MM.1S (cell line): ENCODE results near the gene GAB3.

Experiments used
- DNase-seq: peaks from one replicate; pipeline ENCODE4 v3.0.0-alpha.2; 2015
- H2AFZ ChIP-seq: fragments of 300-600 bp; sonication (generic); 2 replicates; pipeline ENCODE4 v1.6.0; 2016; ENCODE audit warnings: antibody characterized with exemption, low read length
- H3F3A ChIP-seq: fragments of 300-600 bp; sonication (generic); 2 replicates; pipeline ENCODE4 v1.6.1; 2016; ENCODE audit warnings: mild to moderate bottlenecking, antibody characterized with exemption, low read length, moderate library complexity, mixed read lengths; ENCODE audit not compliant: insufficient read depth
- H3K27ac ChIP-seq: fragments of 300-600 bp; sonication (generic); 2 replicates; pipeline ENCODE4 v1.5.1; 2016; ENCODE audit warnings: mild to moderate bottlenecking, low read length
- H3K27me3 ChIP-seq: fragments of 300-600 bp; sonication (generic); replicated peaks from 2 replicates; pipeline ENCODE4 v1.6.0; 2016; ENCODE audit warnings: low read length; ENCODE audit not compliant: insufficient read depth
- H3K36me3 ChIP-seq: fragments of 300-600 bp; sonication (generic); replicated peaks from 2 replicates; pipeline ENCODE4 v1.6.1; 2016; ENCODE audit warnings: mild to moderate bottlenecking, low read length, mixed read lengths; ENCODE audit not compliant: insufficient read depth
- H3K4me1 ChIP-seq: fragments of 300-600 bp; sonication (generic); 2 replicates; pipeline ENCODE4 v1.6.1; 2016; ENCODE audit warnings: low read length, mixed read lengths
- H3K4me2 ChIP-seq: fragments of 300-600 bp; sonication (generic); 2 replicates; pipeline ENCODE4 v1.6.0; 2016; ENCODE audit warnings: low read depth, low read length
- H3K4me3 ChIP-seq: fragments of 300-600 bp; sonication (generic); 2 replicates; pipeline ENCODE4 v1.5.1; 2016; ENCODE audit warnings: low read length, mixed read lengths
- H3K79me2 ChIP-seq: fragments of 300-600 bp; sonication (generic); 2 replicates; pipeline ENCODE4 v1.6.1; 2016; ENCODE audit warnings: mixed run types, low read length, mixed read lengths
- H3K9ac ChIP-seq: fragments of 300-600 bp; sonication (generic); 2 replicates; pipeline ENCODE4 v1.6.1; 2016; ENCODE audit warnings: low read length, mixed read lengths
- H3K9me2 ChIP-seq: fragments of 300-600 bp; sonication (generic); replicated peaks from 2 replicates; pipeline ENCODE4 v1.6.1; 2016; ENCODE audit warnings: mild to moderate bottlenecking, low read length, mixed read lengths; ENCODE audit not compliant: insufficient read depth
- H3K9me3 ChIP-seq: fragments of 300-600 bp; sonication (generic); replicated peaks from 2 replicates; pipeline ENCODE4 v1.6.1; 2016; ENCODE audit warnings: mild to moderate bottlenecking, low read length, mixed read lengths; ENCODE audit not compliant: insufficient read depth
- H4K20me1 ChIP-seq: fragments of 300-600 bp; sonication (generic); 2 replicates; pipeline ENCODE4 v1.6.1; 2016; ENCODE audit warnings: mild to moderate bottlenecking, low read length, moderate library complexity, mixed read lengths; ENCODE audit not compliant: insufficient read depth
- EZH2 ChIP-seq: fragments of 300-600 bp; sonication (generic); optimal IDR thresholded peaks from 2 replicates; pipeline ENCODE3; 2017; ENCODE audit warnings: low read depth, mild to moderate bottlenecking, antibody characterized with exemption, low read length, mixed read lengths
- EZH2phosphoT487 ChIP-seq: fragments of 300-600 bp; sonication (generic); IDR thresholded peaks from 2 replicates; pipeline ENCODE4 v1.6.1; 2018; ENCODE audit warnings: antibody characterized with exemption, low read length
- TF ChIP-seq, protein P1 (sequence below): fragments of 300-600 bp; sonication (generic); IDR thresholded peaks from 2 replicates; pipeline ENCODE4 v1.5.1; 2016; ENCODE audit warnings: antibody characterized with exemption, low read length, mixed read lengths

Gene GAB3

DNA sequence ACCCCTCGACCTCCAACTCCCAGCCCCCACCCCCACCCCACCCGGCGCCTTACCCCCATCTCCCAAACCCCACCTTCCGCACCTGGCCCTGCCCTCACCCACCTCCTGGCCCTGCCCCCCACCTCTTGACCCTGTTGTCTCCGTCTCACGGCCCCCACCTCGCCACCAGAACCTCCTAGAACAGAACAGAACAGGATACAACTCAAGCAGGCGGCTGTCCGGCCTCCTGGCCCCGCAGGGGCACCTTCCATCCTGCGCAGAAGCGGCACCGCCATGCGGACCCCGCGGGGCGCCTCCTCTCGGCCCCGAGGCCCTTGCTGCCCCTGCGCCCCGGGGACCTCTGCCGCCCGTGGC lies 97.9 kb downstream of the GAB3 start:
- Histone ChIP-seq H3K4me2 (no peak overlapping the region), H4K20me1 (no peaks in the 10 kb centered on the region), H3K4me1 (no peaks in the 10 kb centered on the region), H3K36me3 (no peaks in the 10 kb centered on the region), H3K79me2 (no peaks in the 10 kb centered on the region), H3F3A (no peaks in the 10 kb centered on the region), H3K9me2 (no peaks in the 10 kb centered on the region), H2AFZ (no peak overlapping the region), H3K27ac (no peak overlapping the region), H3K27me3 (0 out of 2 replicates have a peak, but pooled peaks cover 3% of the 10 kb centered on the region), H3K4me3 (no peak overlapping the region), H3K9me3 (no peaks in the 10 kb centered on the region), H3K9ac (no peak overlapping the region)
- TF ChIP-seq EZH2, result no peak
- TF ChIP-seq, protein P1, sequence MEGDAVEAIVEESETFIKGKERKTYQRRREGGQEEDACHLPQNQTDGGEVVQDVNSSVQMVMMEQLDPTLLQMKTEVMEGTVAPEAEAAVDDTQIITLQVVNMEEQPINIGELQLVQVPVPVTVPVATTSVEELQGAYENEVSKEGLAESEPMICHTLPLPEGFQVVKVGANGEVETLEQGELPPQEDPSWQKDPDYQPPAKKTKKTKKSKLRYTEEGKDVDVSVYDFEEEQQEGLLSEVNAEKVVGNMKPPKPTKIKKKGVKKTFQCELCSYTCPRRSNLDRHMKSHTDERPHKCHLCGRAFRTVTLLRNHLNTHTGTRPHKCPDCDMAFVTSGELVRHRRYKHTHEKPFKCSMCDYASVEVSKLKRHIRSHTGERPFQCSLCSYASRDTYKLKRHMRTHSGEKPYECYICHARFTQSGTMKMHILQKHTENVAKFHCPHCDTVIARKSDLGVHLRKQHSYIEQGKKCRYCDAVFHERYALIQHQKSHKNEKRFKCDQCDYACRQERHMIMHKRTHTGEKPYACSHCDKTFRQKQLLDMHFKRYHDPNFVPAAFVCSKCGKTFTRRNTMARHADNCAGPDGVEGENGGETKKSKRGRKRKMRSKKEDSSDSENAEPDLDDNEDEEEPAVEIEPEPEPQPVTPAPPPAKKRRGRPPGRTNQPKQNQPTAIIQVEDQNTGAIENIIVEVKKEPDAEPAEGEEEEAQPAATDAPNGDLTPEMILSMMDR, result no peak
- TF ChIP-seq EZH2phosphoT487, result no peak
- no peak for DNase-seq

DNA sequence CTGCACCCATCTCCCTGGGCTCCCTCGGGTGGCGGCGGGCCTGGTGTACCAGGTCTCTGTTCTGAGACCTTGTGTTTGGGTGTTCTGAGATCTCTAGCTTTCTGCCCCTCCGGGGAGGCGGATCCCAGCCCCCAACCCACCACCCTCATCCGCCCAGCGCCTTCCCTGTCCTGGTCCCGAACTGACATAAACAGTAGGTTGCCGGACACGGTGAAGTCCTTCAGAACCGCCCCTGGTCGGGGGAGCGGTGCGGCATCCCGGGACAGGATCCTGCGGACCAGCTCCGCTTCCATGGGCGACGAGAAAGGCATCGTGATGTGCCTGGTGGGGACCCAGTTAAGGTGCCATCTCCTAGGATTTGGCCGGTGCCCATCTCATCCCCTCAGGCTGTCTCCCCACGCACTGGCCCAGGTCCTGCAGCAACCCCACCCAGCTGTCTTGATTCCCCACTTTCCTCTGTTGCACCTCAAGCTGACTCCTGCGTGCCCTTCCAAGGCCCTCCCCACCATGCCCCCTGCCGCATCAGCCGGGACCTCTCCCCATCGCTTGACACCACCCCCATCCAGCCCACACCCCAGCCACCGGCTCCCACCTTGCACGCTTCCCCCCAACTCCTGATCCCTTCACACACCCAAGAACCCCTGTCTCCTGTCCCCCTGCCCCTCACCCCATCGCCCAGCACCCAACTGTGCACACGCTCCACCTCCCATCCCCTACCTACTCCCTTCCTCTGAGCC lies 98.4 kb downstream of the GAB3 start:
- no peaks in the 10 kb centered on the region for H3K79me2 ChIP-seq
- H4K20me1 ChIP-seq, result no peaks in the 10 kb centered on the region
- DNase-seq, result no peak
- H3K27ac ChIP-seq, result no peak overlapping the region
- H3K9me3 ChIP-seq, result no peaks in the 10 kb centered on the region
- no peaks in the 10 kb centered on the region for H3F3A ChIP-seq
- no peak overlapping the region for H3K9ac ChIP-seq
- no peaks in the 10 kb centered on the region for H3K9me2 ChIP-seq
- H3K4me2 ChIP-seq, result no peak overlapping the region
- TF ChIP-seq EZH2phosphoT487 (no peak), EZH2 (no peak)
- TF ChIP-seq, protein P1, result no peak
- 0 out of 2 replicates have a peak, but pooled peaks cover 3% of the 10 kb centered on the region for H3K27me3 ChIP-seq
- H2AFZ ChIP-seq, result no peak overlapping the region
- H3K4me3 ChIP-seq, result no peak overlapping the region
- H3K4me1 ChIP-seq, result no peaks in the 10 kb centered on the region
- H3K36me3 ChIP-seq, result no peaks in the 10 kb centered on the region

DNA sequence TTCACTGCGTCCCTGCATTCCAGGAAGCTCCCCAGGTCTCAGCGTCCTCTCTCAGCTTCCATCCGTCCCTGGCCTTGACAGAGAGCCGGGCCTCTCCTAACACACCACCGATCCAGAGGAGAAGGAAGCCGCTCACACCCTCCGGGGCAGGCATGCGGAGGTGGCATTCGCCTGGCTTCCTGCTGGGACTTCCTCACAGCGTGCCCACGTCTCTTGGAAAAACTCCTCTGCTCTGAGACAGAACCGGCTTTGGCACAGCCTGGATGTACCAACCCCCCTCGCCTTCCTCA lies 100.7 kb downstream of the GAB3 start:
- Histone ChIP-seq H3K9me2 (no peaks in the 10 kb centered on the region), H3K9ac (no peak overlapping the region), H3K79me2 (no peaks in the 10 kb centered on the region), H3F3A (no peaks in the 10 kb centered on the region), H3K27ac (no peak overlapping the region), H3K36me3 (no peaks in the 10 kb centered on the region), H3K27me3 (0 out of 2 replicates have a peak, but pooled peaks cover 3% of the 10 kb centered on the region), H3K9me3 (no peaks in the 10 kb centered on the region), H3K4me2 (no peak overlapping the region), H4K20me1 (no peaks in the 10 kb centered on the region), H2AFZ (no peak overlapping the region), H3K4me3 (no peak overlapping the region), H3K4me1 (no peaks in the 10 kb centered on the region)
- DNase-seq, result no peak
- TF ChIP-seq EZH2phosphoT487, result no peak

DNA sequence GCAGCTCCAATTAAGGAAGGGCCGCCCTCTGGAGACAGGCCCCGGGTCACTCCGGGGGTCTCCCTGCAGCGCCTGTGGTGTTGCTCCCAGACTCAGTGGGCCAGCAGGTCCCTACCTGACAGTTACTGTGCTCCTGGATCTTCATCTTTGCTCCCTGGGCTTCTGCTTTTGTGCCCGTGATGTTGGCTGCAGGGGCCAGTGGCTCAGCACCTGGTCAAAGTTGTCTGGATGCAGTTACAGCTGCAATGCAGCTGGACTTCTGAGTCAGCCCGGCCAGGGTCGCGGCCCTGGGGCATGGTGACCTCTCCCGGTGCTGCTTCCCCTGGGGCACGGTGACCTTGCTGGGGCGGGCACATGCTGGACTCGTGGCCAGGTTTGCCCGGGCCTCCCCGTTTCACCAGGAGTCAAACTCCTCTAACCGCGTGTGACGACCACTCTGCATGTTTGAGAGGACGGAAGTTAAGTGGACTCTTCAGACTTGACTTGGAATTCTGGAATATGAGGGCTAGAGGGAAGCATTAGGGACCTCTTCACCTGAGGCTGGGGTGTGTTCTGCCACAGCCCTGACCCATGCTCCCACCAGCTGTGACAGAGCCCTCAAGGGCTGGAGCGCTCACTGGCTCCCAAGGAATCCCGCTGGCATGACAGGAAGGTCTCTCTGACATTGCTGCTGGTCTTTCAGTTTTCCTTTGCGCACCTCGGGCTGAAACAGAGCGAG lies 101.2 kb downstream of the GAB3 start:
- H3K36me3 ChIP-seq, result no peaks in the 10 kb centered on the region
- DNase-seq, result no peak
- H3F3A ChIP-seq, result no peaks in the 10 kb centered on the region
- H3K9ac ChIP-seq, result no peak overlapping the region
- H3K4me1 ChIP-seq, result no peaks in the 10 kb centered on the region
- H3K4me2 ChIP-seq, result no peak overlapping the region
- H3K9me3 ChIP-seq, result no peaks in the 10 kb centered on the region
- H3K9me2 ChIP-seq, result no peaks in the 10 kb centered on the region
- no peaks in the 10 kb centered on the region for H3K79me2 ChIP-seq
- H3K27ac ChIP-seq, result no peak overlapping the region
- H3K4me3 ChIP-seq, result no peak overlapping the region
- H4K20me1 ChIP-seq, result no peaks in the 10 kb centered on the region
- 0 out of 2 replicates have a peak, but pooled peaks cover 3% of the 10 kb centered on the region for H3K27me3 ChIP-seq
- no peak for TF ChIP-seq EZH2phosphoT487
- TF ChIP-seq, protein P1, result no peak
- no peak for TF ChIP-seq EZH2
- no peak overlapping the region for H2AFZ ChIP-seq
